Dermis lymphatic vessel endothelial cell (primary cell): ENCODE data around the gene TMOD2. TPM values are rescaled to one million over a fixed set of nuclear protein-coding genes. Genes with fewer than 3 reads are reported as not detected.

ENCODE experiments used
- total RNA-seq: library from RNA; depleted of rRNA; stranded (reverse); fragments of >200 nt; gene quantifications from 2 replicates; pipeline ENCODE4 v1.2.1, GENCODE V29; 2014

Gene TMOD2
- total RNA-seq: 41.9 and 42.2 TPM in 2 replicates

DNA sequence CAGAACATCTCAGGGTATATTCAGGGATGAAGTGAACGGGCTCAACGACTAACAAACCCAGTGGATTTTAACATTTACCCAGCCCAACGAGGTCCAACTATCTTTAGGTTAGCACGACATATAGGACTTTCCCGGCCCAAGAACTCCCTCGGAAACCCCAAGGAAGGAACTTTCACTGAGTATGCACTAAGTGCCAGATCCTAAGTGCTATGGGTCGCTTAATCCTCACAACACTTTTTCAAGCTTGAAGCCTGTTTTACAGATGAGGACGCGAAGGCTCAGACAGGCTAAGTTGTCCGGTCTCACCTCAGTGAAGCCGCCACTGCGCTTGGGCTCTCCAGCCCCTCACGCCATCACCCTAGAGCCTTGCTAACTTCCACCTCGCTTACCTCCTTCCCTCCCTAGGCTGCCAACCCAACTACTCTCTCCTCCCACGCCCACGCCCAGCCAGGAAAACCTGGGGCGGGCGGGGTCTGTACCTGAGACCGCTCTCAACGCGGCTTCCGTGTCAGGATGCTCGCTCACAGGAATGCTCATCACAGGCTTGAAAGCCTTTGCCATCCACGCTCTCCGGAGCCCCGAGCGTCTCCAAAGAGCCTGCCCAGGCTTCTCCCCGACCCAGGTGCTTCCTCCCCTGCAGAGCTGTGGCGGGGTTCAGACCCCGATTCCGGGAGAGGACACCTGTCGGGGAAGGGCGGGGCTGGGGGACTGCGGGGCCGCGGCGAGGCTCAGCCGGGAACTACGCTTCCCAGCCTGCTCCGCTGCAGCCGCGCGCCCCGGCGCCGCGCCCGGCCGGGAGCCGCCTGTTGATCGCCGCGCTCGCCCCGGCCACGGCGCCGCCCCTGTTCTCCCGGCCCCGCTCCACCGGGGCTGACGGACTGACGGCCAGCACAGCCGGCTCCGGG lies at the start of gene TMOD2:
Gene TMOD2, plus strand, starts transcription at position 806 of the 905 bp plus-strand sequence. CDS start 14,845 bp downstream, outside the sequence.

DNA sequence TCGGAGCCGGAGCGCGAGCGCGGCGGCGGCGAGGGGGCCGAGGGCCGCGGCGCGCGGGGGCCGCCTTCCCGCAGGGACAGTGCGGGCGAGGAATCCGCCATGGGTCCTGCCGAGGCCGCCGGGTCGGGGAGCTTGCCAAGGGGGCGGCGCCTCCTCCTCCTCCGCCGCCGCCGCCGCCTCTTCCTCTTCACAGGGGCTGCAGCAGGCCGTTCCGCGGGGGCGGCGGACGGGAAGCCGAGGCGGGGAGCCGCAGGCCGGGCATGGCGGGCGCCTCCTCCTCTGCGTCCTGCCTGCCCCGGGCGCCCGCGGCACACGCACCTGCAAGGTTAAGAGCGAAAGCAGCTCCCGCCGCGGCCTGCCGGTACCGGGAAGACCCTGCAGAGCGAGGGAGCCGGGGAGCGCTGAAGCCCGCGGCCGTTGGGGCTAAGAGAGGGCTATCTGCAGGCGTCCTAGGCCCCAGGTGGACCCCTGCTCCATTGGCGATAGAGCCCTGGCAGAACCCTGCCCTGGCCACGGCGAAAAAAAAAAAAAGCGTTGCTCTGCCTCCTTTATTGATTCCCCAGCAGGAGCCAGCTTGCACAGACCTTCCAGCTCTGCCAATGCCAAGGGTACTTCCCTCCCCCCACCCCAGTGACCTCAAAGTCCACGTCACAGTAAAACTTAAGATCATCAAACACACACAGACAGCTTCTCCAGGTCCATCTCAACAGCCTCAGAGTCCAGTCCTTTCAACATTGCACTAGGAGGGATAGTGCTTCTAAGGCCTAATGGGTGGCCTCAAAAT lies 13.7 kb upstream of the TMOD2 start, which contains the start of gene LYSMD2:
Gene LYSMD2, minus strand, starts transcription at position 134 of the 784 bp plus-strand sequence. Its CDS starts 33 bp downstream, at position 101.

GRCh38 chr15:51829376-51830275 lies 78.2 kb downstream of the TMOD2 start, which contains the start of gene TMOD3:
Gene TMOD3 (plus strand): TSS chr15:51829653. CDS start chr15:51862885, 33,232 bp downstream.

Other genes with a start within 250 kb of the TMOD2 start
- gene DMXL2, start 128.8 kb upstream of the TMOD2 start, total RNA-seq: 10.1 and 12.6 TPM in 2 replicates
- gene SCG3, start 70.1 kb upstream of the TMOD2 start, total RNA-seq: 0.43 and 1.6 TPM in 2 replicates
- 21.7 and 29.4 TPM in 2 replicates for gene LYSMD2, start 13.9 kb upstream of the TMOD2 start, total RNA-seq
- gene TMOD3, start 78.1 kb downstream of the TMOD2 start, total RNA-seq: 80.5 and 90.7 TPM in 2 replicates
- 21.9 and 37.5 TPM in 2 replicates for gene LEO1, start 220.2 kb downstream of the TMOD2 start, total RNA-seq